Measurements from ENCODE around the gene MCM3. TPM values are rescaled to one million over a fixed set of nuclear protein-coding genes. Genes with fewer than 3 reads are reported as not detected.
A peak's percentile ranks its signal among the peaks of the same experiment; 100 is the strongest.

The MCM3 gene
- total RNA-seq: 100 to 1,000 TPM; 231 to 244 TPM

GRCh38 chr6:52284460-52285176 lies at the start of gene MCM3:
Gene MCM3, minus strand, starts transcription at chr6:52284742. Its CDS starts 68 bp downstream, at chr6:52284674.
- peak; percentile 99 for DNase-seq
- POLR2A ChIA-PET: interaction anchor here (0.6 to 5.2 kb wide), 15 partner anchors 12 to 135 kb away, joined by 3 to 44 read pairs (median 7); partner anchors contain the start of genes EFHC1 and PAQR8
- Mint-ChIP-seq H3K27ac (peak within 1 kb of the TSS; percentile 61), H3K9me3 (no peaks in the 10 kb centered on the region), H3K4me3 (no peak within 1 kb of the TSS), H3K4me1 (ENCODE audit: low read depth) (peaks cover 50% of the 10 kb centered on the region), H3K27me3 (no peaks in the 10 kb centered on the region), H3K36me3 (peaks cover 41% of the 10 kb centered on the region)
- CTCF ChIA-PET: interaction anchor here (0.7 to 5.5 kb wide), 27 partner anchors 8 to 378 kb away, joined by 3 to 139 read pairs (median 10); partner anchors contain the start of genes EFHC1 and PAQR8
- intact Hi-C loops (cut with micrococcal nuclease): loop anchor here (1.0 to 5.0 kb wide), 11 partner anchors 12 to 780 kb away; partner anchors contain the start of genes EFHC1, GSTA4, PAQR8 and TRAM2

- Mint-ChIP-seq H3K9me3 (no peaks in the 10 kb centered on the region), H3K4me3 (no peak overlapping the region), H3K36me3 (no peaks in the 10 kb centered on the region), H3K4me1 (ENCODE audit: low read depth) (peaks cover 54% of the 10 kb centered on the region), H3K27me3 (no peaks in the 10 kb centered on the region), H3K27ac (peak overlapping the region; percentile 49)
- intact Hi-C loops (cut with micrococcal nuclease): loop anchor here (2.0 kb wide), 2 partner anchors 15 to 29 kb away; no protein-coding TSS in a partner anchor
- DNase-seq: no peak
- ChIA-PET POLR2A (no interaction called here), CTCF (interaction anchor here (0.9 to 1.0 kb wide), 2 partner anchors 31 to 47 kb away, joined by 3 read pairs; no protein-coding TSS in a partner anchor)
Observed at GRCh38 chr6:52333840-52334200, 49.3 kb upstream of the MCM3 start.

GRCh38 chr6:52331793-52332457 lies 47.4 kb upstream of the MCM3 start:
- peaks cover 42% of the 10 kb centered on the region for H3K4me1 Mint-ChIP-seq (ENCODE audit: low read depth)

GRCh38 chr6:52330470-52330869 lies 45.9 kb upstream of the MCM3 start:
- intact Hi-C loops (cut with micrococcal nuclease): no loop called here
- Mint-ChIP-seq H3K27me3 (no peaks in the 10 kb centered on the region), H3K4me3 (no peak overlapping the region), H3K27ac (no peak overlapping the region), H3K4me1 (ENCODE audit: low read depth) (peaks cover 28% of the 10 kb centered on the region), H3K36me3 (no peaks in the 10 kb centered on the region), H3K9me3 (no peaks in the 10 kb centered on the region)
- ChIA-PET POLR2A (interaction anchor here (0.7 kb wide), 1 partner anchor 34 kb away, joined by 3 read pairs; no protein-coding TSS in a partner anchor), CTCF (interaction anchor here (0.7 to 1.3 kb wide), 2 partner anchors 25 to 32 kb away, joined by 3 read pairs; no protein-coding TSS in a partner anchor)
- DNase-seq: no peak

More at GRCh38 chr6:52331793-52332457, 47.4 kb upstream of the MCM3 start:
- Mint-ChIP-seq H3K27me3 (no peaks in the 10 kb centered on the region), H3K27ac (no peak overlapping the region), H3K4me3 (no peak overlapping the region), H3K9me3 (no peaks in the 10 kb centered on the region), H3K36me3 (no peaks in the 10 kb centered on the region)
- ChIA-PET POLR2A (no interaction called here), CTCF (no interaction called here)
- intact Hi-C loops (cut with micrococcal nuclease): no loop called here
- no peak for DNase-seq

GRCh38 chr6:52328729-52329128 lies 44.2 kb upstream of the MCM3 start:
- ChIA-PET CTCF (interaction anchor here (0.7 kb wide), 1 partner anchor 19 kb away, joined by 3 read pairs; no protein-coding TSS in a partner anchor), POLR2A (no interaction called here)
- Mint-ChIP-seq H3K4me3 (no peak overlapping the region), H3K36me3 (no peaks in the 10 kb centered on the region), H3K27ac (no peak overlapping the region), H3K9me3 (no peaks in the 10 kb centered on the region), H3K27me3 (no peaks in the 10 kb centered on the region), H3K4me1 (ENCODE audit: low read depth) (peaks cover 13% of the 10 kb centered on the region)
- intact Hi-C loops (cut with micrococcal nuclease): no loop called here
- no peak for DNase-seq

GRCh38 chr6:52328303-52328662 lies 43.7 kb upstream of the MCM3 start:
- ChIA-PET POLR2A (no interaction called here), CTCF (interaction anchor here (0.7 kb wide), 1 partner anchor 19 kb away, joined by 3 read pairs; no protein-coding TSS in a partner anchor)
- Mint-ChIP-seq H3K27me3 (no peaks in the 10 kb centered on the region), H3K4me3 (no peak overlapping the region), H3K36me3 (no peaks in the 10 kb centered on the region), H3K27ac (no peak overlapping the region), H3K4me1 (ENCODE audit: low read depth) (peaks cover 9% of the 10 kb centered on the region), H3K9me3 (no peaks in the 10 kb centered on the region)
- intact Hi-C loops (cut with micrococcal nuclease): no loop called here
- DNase-seq: no peak

GRCh38 chr6:52326540-52327364 lies 42.2 kb upstream of the MCM3 start:
- Mint-ChIP-seq H3K9me3 (no peaks in the 10 kb centered on the region), H3K36me3 (no peaks in the 10 kb centered on the region), H3K27ac (no peak overlapping the region), H3K27me3 (no peaks in the 10 kb centered on the region), H3K4me1 (ENCODE audit: low read depth) (peaks cover 4% of the 10 kb centered on the region), H3K4me3 (no peak overlapping the region)
- intact Hi-C loops (cut with micrococcal nuclease): no loop called here
- DNase-seq: no peak
- POLR2A ChIA-PET: no interaction called here
- CTCF ChIA-PET: no interaction called here

GRCh38 chr6:52325695-52326471 lies 41.3 kb upstream of the MCM3 start:
- ChIA-PET POLR2A (no interaction called here), CTCF (no interaction called here)
- H3K27ac Mint-ChIP-seq: no peak overlapping the region
- no peaks in the 10 kb centered on the region for H3K36me3 Mint-ChIP-seq
- no peak overlapping the region for H3K4me3 Mint-ChIP-seq
- intact Hi-C loops (cut with micrococcal nuclease): no loop called here
- no peak for DNase-seq
- H3K4me1 Mint-ChIP-seq (ENCODE audit: low read depth): peaks cover 4% of the 10 kb centered on the region
- H3K27me3 Mint-ChIP-seq: no peaks in the 10 kb centered on the region
- H3K9me3 Mint-ChIP-seq: no peaks in the 10 kb centered on the region

- intact Hi-C loops (cut with micrococcal nuclease): no loop called here
- ChIA-PET POLR2A (no interaction called here), CTCF (no interaction called here)
- Mint-ChIP-seq H3K36me3 (no peaks in the 10 kb centered on the region), H3K4me1 (ENCODE audit: low read depth) (peaks cover 6% of the 10 kb centered on the region), H3K9me3 (no peaks in the 10 kb centered on the region), H3K4me3 (no peak overlapping the region), H3K27ac (no peak overlapping the region), H3K27me3 (no peaks in the 10 kb centered on the region)
- DNase-seq: no peak
Observed at GRCh38 chr6:52324189-52324588, 39.6 kb upstream of the MCM3 start.

- H3K27ac Mint-ChIP-seq: no peak overlapping the region
Observed at GRCh38 chr6:52317841-52318581, 33.5 kb upstream of the MCM3 start.

GRCh38 chr6:52317211-52317610 lies 32.7 kb upstream of the MCM3 start:
- no peak overlapping the region for H3K27ac Mint-ChIP-seq
- H3K9me3 Mint-ChIP-seq: no peaks in the 10 kb centered on the region
- H3K4me3 Mint-ChIP-seq: no peak overlapping the region
- H3K4me1 Mint-ChIP-seq (ENCODE audit: low read depth): peaks cover 19% of the 10 kb centered on the region
- no peak for DNase-seq
- H3K36me3 Mint-ChIP-seq: no peaks in the 10 kb centered on the region
- intact Hi-C loops (cut with micrococcal nuclease): no loop called here
- H3K27me3 Mint-ChIP-seq: no peaks in the 10 kb centered on the region
- CTCF ChIA-PET: no interaction called here
- POLR2A ChIA-PET: no interaction called here

More at GRCh38 chr6:52317841-52318581, 33.5 kb upstream of the MCM3 start:
- CTCF ChIA-PET: no interaction called here
- POLR2A ChIA-PET: no interaction called here
- Mint-ChIP-seq H3K27me3 (no peaks in the 10 kb centered on the region), H3K9me3 (no peaks in the 10 kb centered on the region), H3K4me3 (no peak overlapping the region), H3K4me1 (ENCODE audit: low read depth) (peaks cover 23% of the 10 kb centered on the region), H3K36me3 (no peaks in the 10 kb centered on the region)
- intact Hi-C loops (cut with micrococcal nuclease): loop anchor here (2.0 kb wide), 1 partner anchor 17 kb away; no protein-coding TSS in a partner anchor
- DNase-seq: no peak

Data from activated CD4-positive, alpha-beta memory T cell treated with anti-CD3 and anti-CD28 coated beads for 36 hours (primary cell).